ENCODE measurements around the gene TBX15.

GRCh38 chr1:118841521-118841920, 146.6 kb downstream of the TBX15 start:
- TF ChIP-seq, protein P1, sequence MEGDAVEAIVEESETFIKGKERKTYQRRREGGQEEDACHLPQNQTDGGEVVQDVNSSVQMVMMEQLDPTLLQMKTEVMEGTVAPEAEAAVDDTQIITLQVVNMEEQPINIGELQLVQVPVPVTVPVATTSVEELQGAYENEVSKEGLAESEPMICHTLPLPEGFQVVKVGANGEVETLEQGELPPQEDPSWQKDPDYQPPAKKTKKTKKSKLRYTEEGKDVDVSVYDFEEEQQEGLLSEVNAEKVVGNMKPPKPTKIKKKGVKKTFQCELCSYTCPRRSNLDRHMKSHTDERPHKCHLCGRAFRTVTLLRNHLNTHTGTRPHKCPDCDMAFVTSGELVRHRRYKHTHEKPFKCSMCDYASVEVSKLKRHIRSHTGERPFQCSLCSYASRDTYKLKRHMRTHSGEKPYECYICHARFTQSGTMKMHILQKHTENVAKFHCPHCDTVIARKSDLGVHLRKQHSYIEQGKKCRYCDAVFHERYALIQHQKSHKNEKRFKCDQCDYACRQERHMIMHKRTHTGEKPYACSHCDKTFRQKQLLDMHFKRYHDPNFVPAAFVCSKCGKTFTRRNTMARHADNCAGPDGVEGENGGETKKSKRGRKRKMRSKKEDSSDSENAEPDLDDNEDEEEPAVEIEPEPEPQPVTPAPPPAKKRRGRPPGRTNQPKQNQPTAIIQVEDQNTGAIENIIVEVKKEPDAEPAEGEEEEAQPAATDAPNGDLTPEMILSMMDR (IDR thresholded peaks at IDR 0.05): no peak
- no peak for TF ChIP-seq POLR2A (IDR thresholded peaks at IDR 0.05)
